Urinary bladder (tissue), 4 donors: ENCODE measurements around the gene KLF11. TPM values are rescaled to one million over a fixed set of nuclear protein-coding genes. Genes with fewer than 3 reads are reported as not detected.

Experiments used
- DNase-seq: peaks from one replicate; pipeline ENCODE4 v3.0.0-alpha.2; 2015; ENCODE audit errors: extremely low spot score
- H3K27ac ChIP-seq: one replicate; pipeline ENCODE4 v1.5.1; 2013; ENCODE audit warnings: low read depth, mild to moderate bottlenecking, moderate library complexity
- H3K36me3 ChIP-seq: one replicate; pipeline ENCODE4 v1.6.1; 2013; ENCODE audit warnings: mild to moderate bottlenecking, moderate library complexity; ENCODE audit not compliant: insufficient read depth
- H3K4me1 ChIP-seq: one replicate; pipeline ENCODE4 v1.6.1; 2013; ENCODE audit warnings: mild to moderate bottlenecking, moderate library complexity; ENCODE audit not compliant: insufficient read depth
- H3K4me3 ChIP-seq: one replicate; pipeline ENCODE4 v1.5.1; 2013; ENCODE audit warnings: low read depth, low read length
- WGBS: extraction: QIAGEN DNeasy Blood & Tissue Kit; methylation state at CpG from one replicate; pipeline ENCODE4 v1.1.7; 2013; 5-methylcytosine and 5-hydroxymethylcytosine counted together
- polyA plus RNA-seq: library from polyadenylated mRNA; stranded (reverse); fragments of 200-250 nt; gene quantifications from one replicate; pipeline ENCODE4 v1.2.3, GENCODE V29; 2013
- total RNA-seq: library from RNA; depleted of rRNA; stranded (reverse); fragments of >200 nt; gene quantifications from one replicate; pipeline ENCODE4 v1.2.3, GENCODE V29; 2014
- donor health status: healthy with polysubstance abuse.
- donor health status: healthy.

The KLF11 gene
- total and polyA plus RNA-seq, 2 donors, result 17.7 to 20.7 TPM

DNA sequence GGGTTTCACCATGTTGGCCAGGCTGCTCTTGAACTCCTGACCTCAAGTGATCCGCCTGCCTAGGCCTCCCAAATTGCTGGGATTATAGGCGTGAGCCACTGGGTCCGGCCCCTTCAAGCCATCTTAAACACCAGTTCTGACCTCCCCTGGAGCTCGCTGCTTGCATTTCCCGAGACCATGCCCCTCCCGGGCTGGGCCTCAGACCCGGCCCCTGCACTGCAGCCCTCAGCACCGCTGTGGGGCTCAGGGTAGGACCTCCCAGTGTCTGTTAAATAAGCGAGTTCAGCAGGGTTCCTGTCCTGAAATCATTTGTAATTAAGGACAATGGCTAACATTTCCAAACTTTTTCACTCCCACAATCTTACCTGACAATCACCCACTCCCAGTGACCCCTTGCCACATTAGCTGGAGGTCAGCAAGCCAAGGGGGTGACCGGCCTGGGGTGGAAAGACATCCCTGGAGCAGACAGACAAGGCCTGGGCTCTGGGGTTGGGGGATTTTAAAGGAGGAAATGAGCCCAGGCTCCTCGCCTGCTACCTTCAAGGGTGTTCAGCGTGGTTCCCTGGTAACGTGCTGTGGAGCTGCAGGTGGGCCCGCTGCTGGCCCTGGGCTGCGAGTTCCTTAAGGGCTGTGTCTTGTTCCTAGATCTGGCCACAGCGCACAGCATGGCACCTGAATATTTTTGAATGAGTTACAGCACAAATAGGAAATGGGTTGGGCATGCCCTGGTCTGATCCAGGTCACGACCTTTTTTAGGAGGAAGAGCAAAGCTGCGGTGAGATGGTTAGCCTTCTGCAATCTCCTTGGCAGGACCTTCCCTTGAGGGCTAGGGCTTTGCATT, 21.8 kb downstream of the KLF11 start:
- Histone ChIP-seq H3K4me1 (no peaks in the 10 kb centered on the region), H3K36me3 (no peaks in the 10 kb centered on the region), H3K27ac (no peak overlapping the region), H3K4me3 (no peak overlapping the region)
- no peak for DNase-seq
- WGBS, result 81% methylated on average over 18 of the region's 18 CpGs

DNA sequence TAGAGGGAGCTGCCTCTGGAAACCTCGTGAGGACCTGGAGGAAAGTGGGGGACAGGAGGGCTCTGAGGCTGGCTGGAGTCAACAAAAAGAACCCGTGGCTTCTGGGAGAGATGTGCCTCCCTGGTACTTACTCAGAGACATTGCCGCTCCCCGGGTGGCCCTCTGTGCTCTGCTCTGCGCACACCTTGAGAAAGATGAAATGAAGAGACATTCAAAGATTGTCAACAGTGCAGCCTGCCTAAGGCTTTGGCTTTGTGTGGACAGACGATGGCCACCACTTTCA, 22.4 kb downstream of the KLF11 start:
- Histone ChIP-seq H3K4me3 (no peak overlapping the region), H3K36me3 (no peaks in the 10 kb centered on the region), H3K27ac (no peak overlapping the region), H3K4me1 (no peaks in the 10 kb centered on the region)
- no peak for DNase-seq
- WGBS, result 86% methylated on average over 6 of the region's 6 CpGs

GRCh38 chr2:10067330-10067729, 24.0 kb downstream of the KLF11 start:
- no peak overlapping the region for H3K4me3 ChIP-seq
- DNase-seq, result no peak
- H3K27ac ChIP-seq, result no peak overlapping the region
- H3K4me1 ChIP-seq, result no peaks in the 10 kb centered on the region
- WGBS, result 98% methylated on average over 2 of the region's 2 CpGs
- H3K36me3 ChIP-seq, result no peaks in the 10 kb centered on the region

DNA sequence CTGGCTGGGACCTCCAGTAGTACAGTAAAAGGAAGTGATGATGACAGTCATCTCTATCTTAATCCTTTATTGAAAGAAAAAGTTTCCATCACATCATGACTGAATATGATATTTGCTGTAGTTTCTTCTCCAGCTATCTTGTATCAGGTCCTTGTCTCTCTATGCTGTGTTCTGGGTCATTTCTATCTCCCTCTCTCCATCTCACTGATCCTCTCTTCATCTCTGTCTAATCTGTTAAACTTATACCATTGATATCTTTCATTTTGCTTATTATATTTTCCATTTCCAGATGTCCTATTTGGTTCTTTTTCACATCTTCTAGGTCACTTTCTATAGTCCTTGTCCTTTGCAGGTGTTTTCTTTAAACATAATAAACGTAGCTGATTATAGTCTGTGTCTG, 24.5 kb downstream of the KLF11 start:
- no peak overlapping the region for H3K27ac ChIP-seq
- no peaks in the 10 kb centered on the region for H3K4me1 ChIP-seq
- no peak overlapping the region for H3K4me3 ChIP-seq
- WGBS, result 91% methylated on average over 1 of the region's 1 CpG
- H3K36me3 ChIP-seq, result no peaks in the 10 kb centered on the region
- no peak for DNase-seq

DNA sequence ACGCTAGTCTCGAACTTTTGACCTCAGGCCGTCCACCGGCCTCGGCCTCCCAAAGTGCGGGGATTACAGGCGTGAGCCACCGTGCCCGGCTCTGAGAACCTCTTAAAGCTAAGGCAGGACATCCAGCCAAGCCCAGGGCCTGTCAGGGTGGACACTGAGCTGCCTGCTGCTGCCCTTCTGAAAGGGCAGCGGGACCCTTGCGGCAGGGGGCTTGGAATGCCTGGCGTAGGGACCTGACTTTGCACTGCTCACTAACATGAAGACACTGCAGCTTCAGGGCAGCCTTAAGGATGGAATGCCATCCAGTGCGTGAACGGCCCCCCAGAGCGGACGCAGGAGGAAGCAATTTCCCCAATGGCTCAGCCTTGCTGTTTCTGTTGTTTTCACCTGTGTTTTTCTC, 27.8 kb downstream of the KLF11 start:
- DNase-seq, result no peak
- Histone ChIP-seq H3K27ac (no peak overlapping the region), H3K4me1 (no peaks in the 10 kb centered on the region), H3K4me3 (no peak overlapping the region), H3K36me3 (no peaks in the 10 kb centered on the region)
- 95% methylated on average over 16 of the region's 16 CpGs for WGBS

- no peak for DNase-seq
- H3K4me3 ChIP-seq, result no peak overlapping the region
- 97% methylated on average over 7 of the region's 7 CpGs for WGBS
- no peaks in the 10 kb centered on the region for H3K4me1 ChIP-seq
- H3K36me3 ChIP-seq, result no peaks in the 10 kb centered on the region
- H3K27ac ChIP-seq, result no peak overlapping the region
Observed at GRCh38 chr2:10071595-10071994, 28.2 kb downstream of the KLF11 start.

- 41% methylated on average over 20 of the region's 20 CpGs for WGBS
Observed at GRCh38 chr2:10072656-10073480, 29.5 kb downstream of the KLF11 start.

GRCh38 chr2:10073706-10074105, 30.4 kb downstream of the KLF11 start:
- H3K27ac ChIP-seq, result no peak overlapping the region
- H3K36me3 ChIP-seq, result no peaks in the 10 kb centered on the region
- no peak overlapping the region for H3K4me3 ChIP-seq
- no peak for DNase-seq
- no peaks in the 10 kb centered on the region for H3K4me1 ChIP-seq
- 64% methylated on average over 8 of the region's 8 CpGs for WGBS

More at GRCh38 chr2:10072656-10073480, 29.5 kb downstream of the KLF11 start:
- H3K4me1 ChIP-seq, result no peaks in the 10 kb centered on the region
- peak; percentile 76 for DNase-seq
- no peak overlapping the region for H3K4me3 ChIP-seq
- H3K27ac ChIP-seq, result no peak overlapping the region
- no peaks in the 10 kb centered on the region for H3K36me3 ChIP-seq

DNA sequence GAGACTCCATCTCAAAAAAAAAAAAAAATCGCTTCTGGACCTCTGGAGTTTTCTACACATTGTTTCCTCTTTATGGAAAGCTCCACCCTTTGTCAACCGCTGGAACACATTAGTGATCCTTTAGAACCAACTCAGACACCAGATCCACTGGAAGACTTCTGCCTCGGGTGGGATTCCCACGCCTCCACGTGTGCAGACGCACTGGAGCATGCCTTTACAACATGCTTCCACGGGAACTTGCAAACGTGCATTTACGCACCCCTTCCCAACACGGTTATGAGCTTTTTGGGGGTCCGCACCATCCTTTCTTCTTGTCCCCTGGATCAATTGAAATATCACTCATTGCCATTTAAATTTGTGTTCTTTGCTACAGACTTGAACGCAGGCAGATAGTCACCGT, 31.8 kb downstream of the KLF11 start:
- WGBS, result 90% methylated on average over 13 of the region's 13 CpGs
- H3K4me1 ChIP-seq, result no peaks in the 10 kb centered on the region
- no peak overlapping the region for H3K4me3 ChIP-seq
- no peak overlapping the region for H3K27ac ChIP-seq
- no peaks in the 10 kb centered on the region for H3K36me3 ChIP-seq
- DNase-seq, result no peak

GRCh38 chr2:10075571-10076209, 32.3 kb downstream of the KLF11 start:
- no peak overlapping the region for H3K4me3 ChIP-seq
- no peak overlapping the region for H3K27ac ChIP-seq
- H3K4me1 ChIP-seq, result no peaks in the 10 kb centered on the region
- H3K36me3 ChIP-seq, result no peaks in the 10 kb centered on the region
- DNase-seq, result no peak
- WGBS, result 78% methylated on average over 9 of the region's 9 CpGs

DNA sequence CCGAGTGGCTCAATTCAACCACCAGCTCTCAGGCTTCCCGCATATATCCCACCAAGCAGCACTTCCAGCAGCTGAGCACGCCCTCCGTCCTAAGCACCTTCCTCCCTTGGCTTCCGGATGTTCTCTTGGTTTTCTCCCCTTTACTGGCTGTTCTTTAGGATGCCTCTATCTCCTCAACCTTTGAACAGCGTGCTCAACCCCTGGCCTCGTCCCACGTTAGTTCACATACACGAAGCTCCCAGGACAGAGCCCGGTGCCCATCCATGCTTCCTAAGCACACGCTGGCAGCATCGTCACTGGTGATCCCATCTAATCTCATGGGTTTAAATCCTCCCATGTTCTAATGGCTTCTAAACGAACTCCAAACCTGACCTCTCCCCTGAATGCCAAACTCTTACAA, 33.2 kb downstream of the KLF11 start:
- no peak overlapping the region for H3K4me3 ChIP-seq
- DNase-seq, result no peak
- no peaks in the 10 kb centered on the region for H3K4me1 ChIP-seq
- H3K36me3 ChIP-seq, result no peaks in the 10 kb centered on the region
- 90% methylated on average over 13 of the region's 13 CpGs for WGBS
- no peak overlapping the region for H3K27ac ChIP-seq

DNA sequence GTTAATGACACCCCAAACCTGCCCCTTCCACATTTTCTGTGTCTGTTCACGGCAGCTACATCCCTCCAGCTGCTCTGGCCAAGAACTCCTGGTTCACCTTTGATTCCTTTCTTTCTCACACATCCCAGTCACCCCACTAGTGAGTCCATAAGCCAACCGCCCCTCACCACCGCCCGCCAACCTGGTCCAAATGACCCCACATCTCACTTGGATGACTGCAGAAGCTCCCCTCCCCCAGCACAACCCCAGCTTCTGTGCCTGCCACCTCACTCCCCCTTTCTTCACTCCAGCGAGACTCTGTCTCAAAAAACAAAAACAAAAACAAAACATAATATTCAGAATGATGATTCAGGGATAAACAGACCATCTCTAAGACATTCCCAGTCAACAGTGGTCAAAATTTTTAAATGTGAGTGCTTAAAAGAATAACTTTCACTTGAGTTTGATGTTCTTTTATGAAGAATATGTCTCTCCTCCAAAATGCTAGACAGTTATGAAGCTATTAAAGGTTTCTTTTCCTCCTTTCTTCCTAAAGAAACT, 33.7 kb downstream of the KLF11 start:
- no peak overlapping the region for H3K27ac ChIP-seq
- no peaks in the 10 kb centered on the region for H3K4me1 ChIP-seq
- no peaks in the 10 kb centered on the region for H3K36me3 ChIP-seq
- no peak for DNase-seq
- H3K4me3 ChIP-seq, result no peak overlapping the region
- WGBS, result 95% methylated on average over 5 of the region's 5 CpGs

DNA sequence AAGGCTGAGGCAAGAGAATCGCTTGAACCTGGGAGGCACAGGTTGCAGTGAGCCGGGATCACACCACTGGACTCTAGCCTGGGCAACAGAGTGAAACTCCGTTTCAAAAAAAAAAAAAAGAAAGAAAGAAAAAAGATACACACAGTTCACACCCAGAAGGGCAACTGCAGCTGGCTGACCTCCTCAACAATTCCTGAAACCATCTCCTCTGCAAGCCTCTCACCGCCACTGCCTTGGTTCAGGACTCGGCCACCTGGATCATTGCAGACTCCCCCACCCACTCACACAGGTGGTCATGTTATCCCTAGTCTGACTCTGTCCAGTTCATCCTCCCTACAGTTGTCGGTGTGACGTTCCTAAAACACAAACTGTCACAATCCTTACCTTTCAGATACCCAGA, 34.7 kb downstream of the KLF11 start:
- Histone ChIP-seq H3K27ac (no peak overlapping the region), H3K4me1 (no peaks in the 10 kb centered on the region), H3K36me3 (no peaks in the 10 kb centered on the region), H3K4me3 (no peak overlapping the region)
- DNase-seq, result no peak
- WGBS, result 92% methylated on average over 7 of the region's 7 CpGs
